Memory B cell (primary cell): ENCODE results near the gene PRAMEF13.
A peak's percentile ranks its signal among the peaks of the same experiment; 100 is the strongest.
"Not testable (repeated sequence)": the region's sequence is repeated elsewhere in the genome, so short reads cannot be mapped to it uniquely, and the experiment has no call there.

Source experiments
- ATAC-seq: fragments of 150-1000 bp; cut with Tn5 transposase; 2 replicates; pipeline ENCODE4 v1.10.0; 2021; ENCODE audit warnings: low read depth, mild to moderate bottlenecking, moderate library complexity
- DNase-seq, 2 donors: peaks; one replicate each; pipeline ENCODE4 v3.0.0; 2022; ENCODE audit warnings: low spot score in 2 of 2
- H3K27ac Mint-ChIP-seq: one replicate; pipeline ENCODE4 v1.8.0; 2022; ENCODE audit warnings: mild to moderate bottlenecking, moderate library complexity, mixed read lengths
- H3K27me3 Mint-ChIP-seq: one replicate; pipeline ENCODE4 v1.8.0; 2022; ENCODE audit warnings: mixed read lengths
- H3K36me3 Mint-ChIP-seq: one replicate; pipeline ENCODE4 v1.8.0; 2022; ENCODE audit warnings: mild to moderate bottlenecking, mixed read lengths
- H3K4me1 Mint-ChIP-seq: one replicate; pipeline ENCODE4 v1.8.0; 2022; ENCODE audit warnings: mixed read lengths
- H3K4me3 Mint-ChIP-seq: one replicate; pipeline ENCODE4 v1.8.0; 2022; ENCODE audit warnings: mild to moderate bottlenecking, moderate library complexity, mixed read lengths
- H3K9me3 Mint-ChIP-seq: one replicate; pipeline ENCODE4 v1.8.0; 2022; ENCODE audit warnings: mixed read lengths

PRAMEF13 gene

GRCh38 chr1:13225675-13226204 lies 24.5 kb upstream of the PRAMEF13 start, which contains the start of gene PRAMEF18:
Gene PRAMEF18, minus strand, starts transcription at chr1:13226154. Its CDS starts 48 bp downstream, at chr1:13226106.
- not testable (repeated sequence) for H3K4me3 Mint-ChIP-seq, ATAC-seq, H3K4me1 Mint-ChIP-seq, H3K36me3 Mint-ChIP-seq, H3K27ac Mint-ChIP-seq, H3K27me3 Mint-ChIP-seq, H3K9me3 Mint-ChIP-seq
- peak in 1 of 2 donors; percentile 2 for DNase-seq

- ATAC-seq (no peak), DNase-seq (peak in 1 of 2 donors; percentile 4)
- peaks cover 1% of the 10 kb centered on the region for H3K27me3 Mint-ChIP-seq
- no peak overlapping the region for H3K27ac Mint-ChIP-seq
- no peaks in the 10 kb centered on the region for H3K36me3 Mint-ChIP-seq
- no peaks in the 10 kb centered on the region for H3K9me3 Mint-ChIP-seq
- no peak overlapping the region for H3K4me3 Mint-ChIP-seq
- no peaks in the 10 kb centered on the region for H3K4me1 Mint-ChIP-seq
These were observed 23.4 kb upstream of the PRAMEF13 start for GRCh38 chr1:13224480-13225060.

- not testable (repeated sequence) for DNase-seq, H3K4me1 Mint-ChIP-seq, ATAC-seq, H3K27ac Mint-ChIP-seq, H3K4me3 Mint-ChIP-seq, H3K36me3 Mint-ChIP-seq, H3K9me3 Mint-ChIP-seq, H3K27me3 Mint-ChIP-seq
These were observed 21.6 kb upstream of the PRAMEF13 start for GRCh38 chr1:13222788-13223187.

- not testable (repeated sequence) for ATAC-seq, H3K4me3 Mint-ChIP-seq, H3K9me3 Mint-ChIP-seq, H3K27me3 Mint-ChIP-seq, H3K4me1 Mint-ChIP-seq, H3K27ac Mint-ChIP-seq, H3K36me3 Mint-ChIP-seq, DNase-seq
These were observed 18.0 kb upstream of the PRAMEF13 start for GRCh38 chr1:13219203-13219602.

GRCh38 chr1:13216619-13217018 lies 15.4 kb upstream of the PRAMEF13 start:
- not testable (repeated sequence) for H3K4me3 Mint-ChIP-seq, H3K9me3 Mint-ChIP-seq, DNase-seq, H3K4me1 Mint-ChIP-seq, H3K27ac Mint-ChIP-seq, ATAC-seq, H3K36me3 Mint-ChIP-seq, H3K27me3 Mint-ChIP-seq

- not testable (repeated sequence) for ATAC-seq, H3K27ac Mint-ChIP-seq, DNase-seq, H3K4me1 Mint-ChIP-seq, H3K4me3 Mint-ChIP-seq, H3K9me3 Mint-ChIP-seq, H3K36me3 Mint-ChIP-seq, H3K27me3 Mint-ChIP-seq
These were observed 7.5 kb upstream of the PRAMEF13 start for GRCh38 chr1:13208712-13209111.

- not testable (repeated sequence) for H3K4me1 Mint-ChIP-seq, H3K9me3 Mint-ChIP-seq, H3K27ac Mint-ChIP-seq, H3K36me3 Mint-ChIP-seq, ATAC-seq, H3K27me3 Mint-ChIP-seq, H3K4me3 Mint-ChIP-seq, DNase-seq
These were observed 29.7 kb downstream of the PRAMEF13 start, which contains the start of gene PRAMEF9 for GRCh38 chr1:13171548-13171947. Gene PRAMEF9, plus strand, starts transcription at chr1:13171848. Its CDS starts 3,433 bp downstream, at chr1:13175281.

- not testable (repeated sequence) for H3K27ac Mint-ChIP-seq
These were observed 35.7 kb downstream of the PRAMEF13 start, which contains the start of gene HNRNPCL4 for GRCh38 chr1:13165531-13165930. Gene HNRNPCL4, minus strand, starts transcription at chr1:13165631. Its CDS starts 164 bp downstream, at chr1:13165467.

GRCh38 chr1:13155909-13156308 lies 45.3 kb downstream of the PRAMEF13 start, which contains the start of gene PRAMEF26:
Gene PRAMEF26, minus strand, starts transcription at chr1:13156009. Its CDS starts 2,914 bp downstream, at chr1:13153095.
- H3K4me1 Mint-ChIP-seq, H3K27me3 Mint-ChIP-seq, ATAC-seq, H3K27ac Mint-ChIP-seq, H3K9me3 Mint-ChIP-seq, H3K36me3 Mint-ChIP-seq, DNase-seq, H3K4me3 Mint-ChIP-seq: not testable (repeated sequence)

More at GRCh38 chr1:13165531-13165930, 35.7 kb downstream of the PRAMEF13 start, which contains the start of gene HNRNPCL4:
- H3K27me3 Mint-ChIP-seq, DNase-seq, H3K36me3 Mint-ChIP-seq, H3K9me3 Mint-ChIP-seq, ATAC-seq, H3K4me1 Mint-ChIP-seq, H3K4me3 Mint-ChIP-seq: not testable (repeated sequence)
